Measurements from ENCODE around the gene SERTAD2. TPM values are rescaled to one million over a fixed set of nuclear protein-coding genes. Genes with fewer than 3 reads are reported as not detected.

Gene SERTAD2
- total RNA-seq, 4 donors from 2014 or later, result 19.5 to 54.0 (median 20.8) TPM

GRCh38 chr2:64594226-64594989 lies 59.3 kb downstream of the SERTAD2 start:
- WGBS, 2 donors, result 53 to 68% methylated on average over 7 of the region's 7 CpGs
- TF ChIP-seq POLR2A (IDR thresholded peaks at IDR 0.05), result no peak
- TF ChIP-seq CTCF (IDR thresholded peaks at IDR 0.05), result no peak
- DNase-seq, result no peak
- no peak overlapping the region for H3K4me3 ChIP-seq
- intact Hi-C loops (cut with DNase I), result loop anchor here (5.0 kb wide), 1 partner anchor 273 kb away; no protein-coding TSS in a partner anchor
- H3K27me3 ChIP-seq, result no peaks in the 10 kb centered on the region
- peak overlapping the region in 3 of 4 donors; percentile 4 to 69 (median 45) for H3K27ac ChIP-seq
- peaks cover 0 to 41% (median 0%) of the 10 kb centered on the region in 3 donors for H3K36me3 ChIP-seq
- H3K9me3 ChIP-seq, result no peaks in the 10 kb centered on the region
- H3K4me1 ChIP-seq, result peaks cover 0 to 40% (median 0%) of the 10 kb centered on the region in 3 donors

GRCh38 chr2:64593035-64593655 lies 60.6 kb downstream of the SERTAD2 start:
- TF ChIP-seq CTCF (IDR thresholded peaks at IDR 0.05), result no peak
- TF ChIP-seq POLR2A (IDR thresholded peaks at IDR 0.05), result no peak
- intact Hi-C loops (cut with DNase I), result loop anchor here (5.0 kb wide), 1 partner anchor 274 kb away; no protein-coding TSS in a partner anchor
- Histone ChIP-seq H3K4me3 (no peak overlapping the region), H3K9me3 (no peaks in the 10 kb centered on the region), H3K27me3 (no peaks in the 10 kb centered on the region), H3K27ac (peak overlapping the region in 1 of 4 donors; percentile 17), H3K4me1 (peaks cover 0 to 39% (median 0%) of the 10 kb centered on the region in 3 donors), H3K36me3 (peaks cover 0 to 52% (median 0%) of the 10 kb centered on the region in 3 donors)
- 70 to 74% methylated on average over 4 of the region's 4 CpGs for WGBS, 2 donors
- no peak for DNase-seq

GRCh38 chr2:64591188-64591587 lies 62.5 kb downstream of the SERTAD2 start:
- DNase-seq, result no peak
- H3K9me3 ChIP-seq, result no peaks in the 10 kb centered on the region
- H3K4me1 ChIP-seq, result peaks cover 0 to 51% (median 4%) of the 10 kb centered on the region in 3 donors
- H3K4me3 ChIP-seq, result no peak overlapping the region
- peaks cover 0 to 62% (median 0%) of the 10 kb centered on the region in 3 donors for H3K36me3 ChIP-seq
- intact Hi-C loops (cut with DNase I), result loop anchor here (5.0 kb wide), 1 partner anchor 276 kb away; no protein-coding TSS in a partner anchor
- TF ChIP-seq POLR2A (IDR thresholded peaks at IDR 0.05) (no peak), CTCF (IDR thresholded peaks at IDR 0.05) (no peak)
- H3K27ac ChIP-seq, result peak overlapping the region; percentile 12 to 56 (median 35)
- no peaks in the 10 kb centered on the region for H3K27me3 ChIP-seq
- 48 to 54% methylated on average over 4 of the region's 4 CpGs for whole genome bisulfite sequencing, 2 donors

GRCh38 chr2:64587561-64587960 lies 66.2 kb downstream of the SERTAD2 start:
- intact Hi-C loops (cut with DNase I), result loop anchor here (10.0 kb wide), 1 partner anchor 57 kb away; no protein-coding TSS in a partner anchor
- Histone ChIP-seq H3K27ac (no peak overlapping the region), H3K4me3 (no peak overlapping the region), H3K4me1 (peaks cover 0 to 26% (median 4%) of the 10 kb centered on the region in 3 donors), H3K27me3 (no peaks in the 10 kb centered on the region), H3K36me3 (peaks cover 0 to 68% (median 5%) of the 10 kb centered on the region in 3 donors), H3K9me3 (no peaks in the 10 kb centered on the region)
- TF ChIP-seq POLR2A (IDR thresholded peaks at IDR 0.05) (no peak), CTCF (IDR thresholded peaks at IDR 0.05) (no peak)
- DNase-seq, result no peak
